HG02798 (cell line): ENCODE measurements around the gene PLCD1.

Source experiments
- ATAC-seq: cut with Tn5 transposase; IDR thresholded peaks from one replicate; pipeline ENCODE4 v1.9.1; 2021; ENCODE audit warnings: mild to moderate bottlenecking; ENCODE audit not compliant: unreplicated experiment, poor library complexity

Gene PLCD1

GRCh38 chr3:38002940-38003339 lies 26.5 kb downstream of the PLCD1 start:
- no peak for ATAC-seq

GRCh38 chr3:38002291-38002876 lies 27.1 kb downstream of the PLCD1 start:
- ATAC-seq: no peak

GRCh38 chr3:38001456-38002081 lies 27.9 kb downstream of the PLCD1 start:
- ATAC-seq: no peak

- ATAC-seq: no peak
Measured at GRCh38 chr3:38000965-38001455, 28.4 kb downstream of the PLCD1 start.

- ATAC-seq: no peak
Measured at GRCh38 chr3:38000242-38000916, 29.1 kb downstream of the PLCD1 start.

GRCh38 chr3:37999836-38000235 lies 29.6 kb downstream of the PLCD1 start:
- no peak for ATAC-seq

GRCh38 chr3:37997791-37998370 lies 31.6 kb downstream of the PLCD1 start:
- ATAC-seq: no peak

GRCh38 chr3:37997342-37997741 lies 32.1 kb downstream of the PLCD1 start:
- no peak for ATAC-seq

- peak; percentile 58 for ATAC-seq
Measured at GRCh38 chr3:37996785-37997301, 32.6 kb downstream of the PLCD1 start.

- ATAC-seq: no peak
Measured at GRCh38 chr3:37995652-37996641, 33.5 kb downstream of the PLCD1 start.

- no peak for ATAC-seq
Measured at GRCh38 chr3:37994639-37994972, 34.8 kb downstream of the PLCD1 start.

- peak; percentile 60 for ATAC-seq
Measured at GRCh38 chr3:37993820-37994638, 35.4 kb downstream of the PLCD1 start.

- no peak for ATAC-seq
Measured at GRCh38 chr3:37993460-37993819, 36.0 kb downstream of the PLCD1 start.

- no peak for ATAC-seq
Measured at GRCh38 chr3:37993067-37993455, 36.4 kb downstream of the PLCD1 start.

- ATAC-seq: no peak
Measured at GRCh38 chr3:37992271-37993066, 37.0 kb downstream of the PLCD1 start.

- ATAC-seq: no peak
Measured at GRCh38 chr3:37991823-37992222, 37.6 kb downstream of the PLCD1 start.

- no peak for ATAC-seq
Measured at GRCh38 chr3:37991109-37991508, 38.3 kb downstream of the PLCD1 start.

- no peak for ATAC-seq
Measured at GRCh38 chr3:37990527-37990926, 38.9 kb downstream of the PLCD1 start, which contains the start of gene VILL. TSS of gene VILL (plus strand) at chr3:37990786. CDS start at chr3:37993673, 2,887 bp downstream.
